Measurements from ENCODE around the gene XPR1. TPM values are rescaled to one million over a fixed set of nuclear protein-coding genes. Genes with fewer than 3 reads are reported as not detected.

Gene XPR1
- polyA plus RNA-seq, 2 donors, result 2.4 to 3.9 TPM

GRCh38 chr1:180728472-180729106 lies 96.8 kb downstream of the XPR1 start:
- H3K9me3 ChIP-seq (ENCODE audit: control insufficient read depth in 2 of 2, insufficient read depth in 1 of 2, low read depth in 1 of 2, low read length in 1 of 2), result peaks cover 0 to 5% of the 10 kb centered on the region in 2 donors
- H3K4me3 ChIP-seq (ENCODE audit: low read depth in 1 of 2, low read length in 2 of 2), result no peak overlapping the region
- H3K36me3 ChIP-seq (ENCODE audit: control insufficient read depth in 2 of 2, insufficient read depth in 2 of 2, low read length in 1 of 2), result peaks cover 0 to 3% of the 10 kb centered on the region in 2 donors
- 93 to 95% methylated on average over 4 of the region's 4 CpGs for WGBS, 2 donors
- H3K4me1 ChIP-seq (ENCODE audit: control insufficient read depth in 2 of 2, insufficient read depth in 2 of 2, low read length in 1 of 2), result no peaks in the 10 kb centered on the region
- H3K27ac ChIP-seq (ENCODE audit: low read depth in 2 of 2, low read length in 1 of 2), result no peak overlapping the region
- H3K27me3 ChIP-seq (ENCODE audit: control insufficient read depth in 1 of 2, insufficient read depth in 2 of 2, low read length in 2 of 2), result no peaks in the 10 kb centered on the region

GRCh38 chr1:180731131-180731530 lies 99.3 kb downstream of the XPR1 start:
- H3K27me3 ChIP-seq (ENCODE audit: control insufficient read depth in 1 of 2, insufficient read depth in 2 of 2, low read length in 2 of 2), result no peaks in the 10 kb centered on the region
- peaks cover 0 to 7% of the 10 kb centered on the region in 2 donors for H3K9me3 ChIP-seq (ENCODE audit: control insufficient read depth in 2 of 2, insufficient read depth in 1 of 2, low read depth in 1 of 2, low read length in 1 of 2)
- H3K4me3 ChIP-seq (ENCODE audit: low read depth in 1 of 2, low read length in 2 of 2), result no peak overlapping the region
- peaks cover 0 to 3% of the 10 kb centered on the region in 2 donors for H3K36me3 ChIP-seq (ENCODE audit: control insufficient read depth in 2 of 2, insufficient read depth in 2 of 2, low read length in 1 of 2)
- WGBS, 2 donors, result 97 to 99% methylated on average over 4 of the region's 4 CpGs
- H3K27ac ChIP-seq (ENCODE audit: low read depth in 2 of 2, low read length in 1 of 2), result no peak overlapping the region
- H3K4me1 ChIP-seq (ENCODE audit: control insufficient read depth in 2 of 2, insufficient read depth in 2 of 2, low read length in 1 of 2), result no peaks in the 10 kb centered on the region

- no peaks in the 10 kb centered on the region for H3K4me1 ChIP-seq (ENCODE audit: control insufficient read depth in 2 of 2, insufficient read depth in 2 of 2, low read length in 1 of 2)
- H3K36me3 ChIP-seq (ENCODE audit: control insufficient read depth in 2 of 2, insufficient read depth in 2 of 2, low read length in 1 of 2), result peaks cover 0 to 3% of the 10 kb centered on the region in 2 donors
- peaks cover 0 to 7% of the 10 kb centered on the region in 2 donors for H3K9me3 ChIP-seq (ENCODE audit: control insufficient read depth in 2 of 2, insufficient read depth in 1 of 2, low read depth in 1 of 2, low read length in 1 of 2)
- WGBS, 2 donors, result 97 to 98% methylated on average over 14 of the region's 14 CpGs
- no peak overlapping the region for H3K27ac ChIP-seq (ENCODE audit: low read depth in 2 of 2, low read length in 1 of 2)
- no peak overlapping the region for H3K4me3 ChIP-seq (ENCODE audit: low read depth in 1 of 2, low read length in 2 of 2)
- no peaks in the 10 kb centered on the region for H3K27me3 ChIP-seq (ENCODE audit: control insufficient read depth in 1 of 2, insufficient read depth in 2 of 2, low read length in 2 of 2)
Observed at GRCh38 chr1:180732866-180733265, 101.0 kb downstream of the XPR1 start.

GRCh38 chr1:180734366-180734765 lies 102.5 kb downstream of the XPR1 start:
- Histone ChIP-seq H3K27ac (ENCODE audit: low read depth in 2 of 2, low read length in 1 of 2) (no peak overlapping the region), H3K36me3 (ENCODE audit: control insufficient read depth in 2 of 2, insufficient read depth in 2 of 2, low read length in 1 of 2) (peaks cover 0 to 3% of the 10 kb centered on the region in 2 donors), H3K27me3 (ENCODE audit: control insufficient read depth in 1 of 2, insufficient read depth in 2 of 2, low read length in 2 of 2) (no peaks in the 10 kb centered on the region), H3K9me3 (ENCODE audit: control insufficient read depth in 2 of 2, insufficient read depth in 1 of 2, low read depth in 1 of 2, low read length in 1 of 2) (peaks cover 0 to 7% of the 10 kb centered on the region in 2 donors), H3K4me1 (ENCODE audit: control insufficient read depth in 2 of 2, insufficient read depth in 2 of 2, low read length in 1 of 2) (no peaks in the 10 kb centered on the region), H3K4me3 (ENCODE audit: low read depth in 1 of 2, low read length in 2 of 2) (no peak overlapping the region)
- WGBS, 2 donors, result 96 to 98% methylated on average over 2 of the region's 2 CpGs

- H3K4me3 ChIP-seq (ENCODE audit: low read depth in 1 of 2, low read length in 2 of 2), result no peak overlapping the region
- H3K36me3 ChIP-seq (ENCODE audit: control insufficient read depth in 2 of 2, insufficient read depth in 2 of 2, low read length in 1 of 2), result no peaks in the 10 kb centered on the region
- H3K27me3 ChIP-seq (ENCODE audit: control insufficient read depth in 1 of 2, insufficient read depth in 2 of 2, low read length in 2 of 2), result no peaks in the 10 kb centered on the region
- H3K27ac ChIP-seq (ENCODE audit: low read depth in 2 of 2, low read length in 1 of 2), result no peak overlapping the region
- H3K4me1 ChIP-seq (ENCODE audit: control insufficient read depth in 2 of 2, insufficient read depth in 2 of 2, low read length in 1 of 2), result no peaks in the 10 kb centered on the region
- no peaks in the 10 kb centered on the region for H3K9me3 ChIP-seq (ENCODE audit: control insufficient read depth in 2 of 2, insufficient read depth in 1 of 2, low read depth in 1 of 2, low read length in 1 of 2)
Observed at GRCh38 chr1:180742663-180743062, 110.8 kb downstream of the XPR1 start.

- no peaks in the 10 kb centered on the region for H3K9me3 ChIP-seq (ENCODE audit: control insufficient read depth in 2 of 2, insufficient read depth in 1 of 2, low read depth in 1 of 2, low read length in 1 of 2)
- no peaks in the 10 kb centered on the region for H3K27me3 ChIP-seq (ENCODE audit: control insufficient read depth in 1 of 2, insufficient read depth in 2 of 2, low read length in 2 of 2)
- no peaks in the 10 kb centered on the region for H3K4me1 ChIP-seq (ENCODE audit: control insufficient read depth in 2 of 2, insufficient read depth in 2 of 2, low read length in 1 of 2)
- no peak overlapping the region for H3K27ac ChIP-seq (ENCODE audit: low read depth in 2 of 2, low read length in 1 of 2)
- no peaks in the 10 kb centered on the region for H3K36me3 ChIP-seq (ENCODE audit: control insufficient read depth in 2 of 2, insufficient read depth in 2 of 2, low read length in 1 of 2)
- H3K4me3 ChIP-seq (ENCODE audit: low read depth in 1 of 2, low read length in 2 of 2), result no peak overlapping the region
Observed at GRCh38 chr1:180743868-180744267, 112.0 kb downstream of the XPR1 start.

GRCh38 chr1:180745098-180745497 lies 113.3 kb downstream of the XPR1 start:
- H3K9me3 ChIP-seq (ENCODE audit: control insufficient read depth in 2 of 2, insufficient read depth in 1 of 2, low read depth in 1 of 2, low read length in 1 of 2), result no peaks in the 10 kb centered on the region
- 96% methylated on average over 6 of the region's 6 CpGs for WGBS, 2 donors
- H3K27ac ChIP-seq (ENCODE audit: low read depth in 2 of 2, low read length in 1 of 2), result no peak overlapping the region
- no peak overlapping the region for H3K4me3 ChIP-seq (ENCODE audit: low read depth in 1 of 2, low read length in 2 of 2)
- H3K4me1 ChIP-seq (ENCODE audit: control insufficient read depth in 2 of 2, insufficient read depth in 2 of 2, low read length in 1 of 2), result no peaks in the 10 kb centered on the region
- no peaks in the 10 kb centered on the region for H3K36me3 ChIP-seq (ENCODE audit: control insufficient read depth in 2 of 2, insufficient read depth in 2 of 2, low read length in 1 of 2)
- no peaks in the 10 kb centered on the region for H3K27me3 ChIP-seq (ENCODE audit: control insufficient read depth in 1 of 2, insufficient read depth in 2 of 2, low read length in 2 of 2)

- H3K4me1 ChIP-seq (ENCODE audit: control insufficient read depth in 2 of 2, insufficient read depth in 2 of 2, low read length in 1 of 2), result no peaks in the 10 kb centered on the region
- no peaks in the 10 kb centered on the region for H3K9me3 ChIP-seq (ENCODE audit: control insufficient read depth in 2 of 2, insufficient read depth in 1 of 2, low read depth in 1 of 2, low read length in 1 of 2)
- H3K27ac ChIP-seq (ENCODE audit: low read depth in 2 of 2, low read length in 1 of 2), result no peak overlapping the region
- H3K36me3 ChIP-seq (ENCODE audit: control insufficient read depth in 2 of 2, insufficient read depth in 2 of 2, low read length in 1 of 2), result no peaks in the 10 kb centered on the region
- 90 to 94% methylated on average over 2 of the region's 2 CpGs for WGBS, 2 donors
- H3K27me3 ChIP-seq (ENCODE audit: control insufficient read depth in 1 of 2, insufficient read depth in 2 of 2, low read length in 2 of 2), result no peaks in the 10 kb centered on the region
- no peak overlapping the region for H3K4me3 ChIP-seq (ENCODE audit: low read depth in 1 of 2, low read length in 2 of 2)
Observed at GRCh38 chr1:180751921-180752320, 120.1 kb downstream of the XPR1 start.

GRCh38 chr1:180754453-180754852 lies 122.6 kb downstream of the XPR1 start:
- H3K9me3 ChIP-seq (ENCODE audit: control insufficient read depth in 2 of 2, insufficient read depth in 1 of 2, low read depth in 1 of 2, low read length in 1 of 2), result no peaks in the 10 kb centered on the region
- no peaks in the 10 kb centered on the region for H3K4me1 ChIP-seq (ENCODE audit: control insufficient read depth in 2 of 2, insufficient read depth in 2 of 2, low read length in 1 of 2)
- H3K4me3 ChIP-seq (ENCODE audit: low read depth in 1 of 2, low read length in 2 of 2), result no peak overlapping the region
- no peak overlapping the region for H3K27ac ChIP-seq (ENCODE audit: low read depth in 2 of 2, low read length in 1 of 2)
- no peaks in the 10 kb centered on the region for H3K36me3 ChIP-seq (ENCODE audit: control insufficient read depth in 2 of 2, insufficient read depth in 2 of 2, low read length in 1 of 2)
- H3K27me3 ChIP-seq (ENCODE audit: control insufficient read depth in 1 of 2, insufficient read depth in 2 of 2, low read length in 2 of 2), result no peaks in the 10 kb centered on the region
- WGBS, 2 donors, result 98 to 99% methylated on average over 7 of the region's 7 CpGs

GRCh38 chr1:180757657-180758056 lies 125.8 kb downstream of the XPR1 start:
- WGBS, 2 donors, result 96 to 100% methylated on average over 1 of the region's 1 CpG
- Histone ChIP-seq H3K4me1 (ENCODE audit: control insufficient read depth in 2 of 2, insufficient read depth in 2 of 2, low read length in 1 of 2) (no peaks in the 10 kb centered on the region), H3K36me3 (ENCODE audit: control insufficient read depth in 2 of 2, insufficient read depth in 2 of 2, low read length in 1 of 2) (no peaks in the 10 kb centered on the region), H3K4me3 (ENCODE audit: low read depth in 1 of 2, low read length in 2 of 2) (no peak overlapping the region), H3K27ac (ENCODE audit: low read depth in 2 of 2, low read length in 1 of 2) (no peak overlapping the region), H3K27me3 (ENCODE audit: control insufficient read depth in 1 of 2, insufficient read depth in 2 of 2, low read length in 2 of 2) (no peaks in the 10 kb centered on the region), H3K9me3 (ENCODE audit: control insufficient read depth in 2 of 2, insufficient read depth in 1 of 2, low read depth in 1 of 2, low read length in 1 of 2) (no peaks in the 10 kb centered on the region)
